Adrenal gland (tissue), 5 donors: ENCODE data around the gene PSMB2.

Experiments used
- POLR2A ChIP-seq, 2 donors: fragments of 450-650 bp; IDR thresholded peaks; one replicate each; pipeline ENCODE4 v1.6.1; 2017; ENCODE audit warnings: antibody characterized with exemption in 2 of 2, mild to moderate bottlenecking in 2 of 2, moderate library complexity in 1 of 2
- TF ChIP-seq, protein P1 (sequence below), 6 experiments: fragments of 450-650 bp in 4 of 6; fragments of 200-600 bp in 2 of 6; sonication (generic) in 1 of 6; IDR thresholded peaks; 1 replicate in 5 of 6; 2 replicates in 1 of 6; pipeline versions ENCODE4 v1.5.1 to v1.8.0; 2016 to 2021; ENCODE audit warnings: antibody characterized with exemption in 6 of 6, mild to moderate bottlenecking in 2 of 6, moderate library complexity in 1 of 6
- donor health status: DM: no; HTN: no; CAD: no.

DNA sequence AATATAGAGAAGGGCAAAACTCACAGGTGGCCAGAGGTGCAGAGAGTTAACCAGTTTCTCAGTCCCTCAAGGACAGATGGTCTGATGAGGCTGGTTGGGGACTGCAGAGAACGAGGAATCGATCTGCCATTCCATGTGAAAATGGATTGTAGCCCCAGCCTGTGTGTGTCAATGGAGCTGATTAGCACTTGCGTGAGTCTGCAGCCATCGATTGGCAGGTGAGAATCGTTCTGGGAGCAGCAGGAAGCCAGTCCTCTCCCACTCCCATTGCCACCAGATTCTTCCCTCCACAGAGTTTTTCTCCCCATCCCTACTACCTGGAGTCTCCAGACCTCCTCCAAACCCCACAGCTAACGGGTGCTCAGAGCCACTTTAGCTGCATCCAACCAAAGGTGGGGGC, 18.3 kb upstream of the PSMB2 start:
- no peak for TF ChIP-seq POLR2A (IDR thresholded peaks at IDR 0.05)
- TF ChIP-seq, protein P1, sequence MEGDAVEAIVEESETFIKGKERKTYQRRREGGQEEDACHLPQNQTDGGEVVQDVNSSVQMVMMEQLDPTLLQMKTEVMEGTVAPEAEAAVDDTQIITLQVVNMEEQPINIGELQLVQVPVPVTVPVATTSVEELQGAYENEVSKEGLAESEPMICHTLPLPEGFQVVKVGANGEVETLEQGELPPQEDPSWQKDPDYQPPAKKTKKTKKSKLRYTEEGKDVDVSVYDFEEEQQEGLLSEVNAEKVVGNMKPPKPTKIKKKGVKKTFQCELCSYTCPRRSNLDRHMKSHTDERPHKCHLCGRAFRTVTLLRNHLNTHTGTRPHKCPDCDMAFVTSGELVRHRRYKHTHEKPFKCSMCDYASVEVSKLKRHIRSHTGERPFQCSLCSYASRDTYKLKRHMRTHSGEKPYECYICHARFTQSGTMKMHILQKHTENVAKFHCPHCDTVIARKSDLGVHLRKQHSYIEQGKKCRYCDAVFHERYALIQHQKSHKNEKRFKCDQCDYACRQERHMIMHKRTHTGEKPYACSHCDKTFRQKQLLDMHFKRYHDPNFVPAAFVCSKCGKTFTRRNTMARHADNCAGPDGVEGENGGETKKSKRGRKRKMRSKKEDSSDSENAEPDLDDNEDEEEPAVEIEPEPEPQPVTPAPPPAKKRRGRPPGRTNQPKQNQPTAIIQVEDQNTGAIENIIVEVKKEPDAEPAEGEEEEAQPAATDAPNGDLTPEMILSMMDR (IDR thresholded peaks at IDR 0.05) = no peak
